ENCODE data around the gene PCSK9. TPM values are rescaled to one million over a fixed set of nuclear protein-coding genes. Genes with fewer than 3 reads are reported as not detected.

Gene PCSK9
- total and polyA plus RNA-seq, 4 donors = 10.8 to 112 (median 58.5) TPM

Other genes starting within 250 kb of the PCSK9 start
- gene TTC22, start 238.2 kb upstream of the PCSK9 start, total RNA-seq = 1 to 10 TPM; 2.2 to 3.5 TPM
- 1 to 10 TPM in 1 of 2 donors, under 1 TPM in 1; 0.96 to 2.5 TPM for gene TTC22, start 238.2 kb upstream of the PCSK9 start, polyA plus RNA-seq
- 100 to 1,000 TPM; 495 to 815 TPM for gene DHCR24, start 152.4 kb upstream of the PCSK9 start, total RNA-seq
- gene DHCR24, start 152.4 kb upstream of the PCSK9 start, polyA plus RNA-seq = 100 to 1,000 TPM; 271 to 705 TPM
- gene TMEM61, start 58.9 kb upstream of the PCSK9 start, total RNA-seq = not detected
- gene TMEM61, start 58.9 kb upstream of the PCSK9 start, polyA plus RNA-seq = not detected
- gene BSND, start 40.6 kb upstream of the PCSK9 start, total RNA-seq = under 1 TPM in 1 of 2 donors, not detected in 1; 0.14 TPM
- not detected for gene BSND, start 40.6 kb upstream of the PCSK9 start, polyA plus RNA-seq
- 10 to 100 TPM; 33.6 to 75.8 TPM for gene USP24, start 175.8 kb downstream of the PCSK9 start, total RNA-seq
- 1 to 10 TPM; 7.0 TPM for gene USP24, start 175.8 kb downstream of the PCSK9 start, polyA plus RNA-seq

All from liver (tissue), 4 donors.